Left colon (tissue), 2 donors: ENCODE measurements around the gene CDK8. TPM values are rescaled to one million over a fixed set of nuclear protein-coding genes. Genes with fewer than 3 reads are reported as not detected.
A peak's percentile ranks its signal among the peaks of the same experiment; 100 is the strongest.

Source experiments
- ATAC-seq: fragments of 200-7000 bp; cut with Tn5 transposase; one replicate; pipeline ENCODE4 v1.9.1; 2020; ENCODE audit warnings: mild to moderate bottlenecking, moderate library complexity
- DNase-seq, 2 donors: peaks; one replicate each; pipeline ENCODE4 v3.0.0-alpha.2; 2020
- intact Hi-C, 2 donors: fragments of 100-400 bp; cut with DNase I in 1 of 2; cut with micrococcal nuclease in 1 of 2; formaldehyde crosslinking; loops; one replicate each; pipeline versions ENCODE4 v1.11.2 to v1.14.0; 2022; cut with DNase I, micrococcal nuclease
- total RNA-seq, 2 donors: library from RNA; stranded (reverse); fragmentation: NEBNext Ultra II Directional; extraction: Animal tissue kit (Norgen Biotek cat#: 25700); gene quantifications; one replicate each; pipeline ENCODE4 v1.2.1, GENCODE V29; 2021
- donor health status: DM: no; HTN: no; CAD: no.
- donor health status: DM: yes; HTN: yes; CAD: no.

The CDK8 gene
- total RNA-seq, 2 donors from 2014 or later: 16.5 to 23.0 TPM

DNA sequence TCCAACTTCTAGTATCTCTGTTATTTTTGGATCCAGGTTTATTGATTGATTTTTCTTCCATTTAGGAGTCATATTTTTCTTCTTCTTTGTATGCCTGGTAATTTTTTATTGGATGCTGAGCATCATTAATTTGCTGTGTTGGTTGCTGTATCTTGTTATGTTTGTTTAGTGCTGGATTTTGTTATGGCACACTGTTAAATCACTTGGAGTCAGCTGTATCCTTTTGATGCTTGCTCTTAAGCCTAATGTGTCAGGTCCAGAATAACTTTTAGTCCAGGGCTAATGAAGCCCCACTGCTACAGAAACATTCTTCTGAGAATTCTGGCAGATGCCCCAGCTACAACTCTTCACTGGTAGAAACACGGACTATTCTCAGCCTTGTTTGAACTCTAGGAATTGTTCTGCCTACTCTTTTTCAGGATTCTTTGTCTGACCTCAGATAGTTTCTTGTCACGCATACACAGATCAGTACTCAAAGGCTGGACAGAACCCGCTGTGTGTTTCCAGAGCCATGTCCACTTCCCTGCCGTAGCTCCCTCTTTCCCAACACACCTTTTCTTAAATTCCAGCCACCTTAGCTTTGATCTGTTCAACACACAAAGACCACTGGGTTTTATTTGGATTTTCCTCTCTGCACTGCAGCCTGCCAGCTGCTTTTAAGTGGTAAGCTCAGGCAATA, 166.5 kb downstream of the CDK8 start:
- intact Hi-C loops: no loop called here
- DNase-seq (no peak), ATAC-seq (no peak)

DNA sequence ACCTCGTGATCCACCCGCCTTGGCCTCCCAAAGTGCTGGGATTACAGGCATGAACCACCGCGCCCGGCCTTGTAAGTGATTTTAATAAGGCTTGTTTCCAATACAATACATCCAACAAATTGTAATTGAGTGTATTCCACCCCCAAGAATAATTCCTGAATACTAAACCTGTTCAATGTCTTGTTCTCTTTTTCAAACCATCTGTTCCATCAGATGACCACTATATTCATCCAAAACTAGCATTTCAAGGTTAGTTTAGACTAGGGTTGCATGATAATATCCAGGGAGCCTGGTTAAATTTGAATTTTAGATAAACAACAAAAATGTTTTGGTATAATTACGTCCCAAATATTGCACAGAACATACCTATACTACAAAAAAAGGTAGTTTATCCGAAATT, 168.1 kb downstream of the CDK8 start:
- intact Hi-C loops: no loop called here
- ATAC-seq (no peak), DNase-seq (no peak)

DNA sequence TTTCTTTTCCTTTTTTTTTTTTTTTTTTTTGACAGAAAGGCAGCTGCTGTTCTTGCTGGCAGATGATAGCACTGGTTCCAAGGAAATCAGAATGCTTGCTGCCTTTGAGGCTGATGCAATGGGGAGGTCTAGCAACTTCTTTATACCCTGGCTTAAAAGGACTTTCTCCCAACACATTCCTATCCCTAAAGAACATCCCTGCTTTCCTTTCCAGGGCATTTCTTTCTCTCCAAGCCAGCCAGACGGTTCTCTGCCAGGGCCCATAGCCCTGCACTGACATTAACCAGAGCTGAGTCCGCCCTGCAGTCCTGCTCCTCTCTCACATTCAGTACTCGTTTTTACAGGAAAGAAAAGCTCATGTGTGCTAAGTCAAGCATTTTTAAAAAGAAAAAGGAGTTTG, 169.7 kb downstream of the CDK8 start:
- DNase-seq (peak in 1 of 2 donors; percentile 69), ATAC-seq (peak; percentile 30)
- intact Hi-C loops: no loop called here

DNA sequence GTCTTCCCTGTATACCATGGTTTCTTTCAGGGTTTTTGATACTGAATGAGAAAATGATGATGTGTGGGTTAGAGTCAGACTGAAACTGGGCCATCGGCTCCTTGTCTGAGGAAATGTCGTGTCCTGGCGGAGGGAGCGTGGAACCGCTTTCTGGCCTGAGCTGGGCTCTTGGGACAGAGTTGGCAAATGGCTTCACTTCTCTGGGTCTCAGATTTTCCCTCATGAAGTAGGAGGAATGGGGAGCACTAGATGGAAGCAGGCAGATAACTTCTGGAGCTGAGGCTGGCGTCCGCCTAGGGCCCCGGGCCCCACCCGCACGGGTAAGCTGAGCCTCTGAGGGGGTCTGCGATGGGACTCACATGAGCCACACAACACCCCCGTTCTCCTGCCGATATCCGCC, 170.3 kb downstream of the CDK8 start:
- no peak for ATAC-seq
- no peak for DNase-seq

DNA sequence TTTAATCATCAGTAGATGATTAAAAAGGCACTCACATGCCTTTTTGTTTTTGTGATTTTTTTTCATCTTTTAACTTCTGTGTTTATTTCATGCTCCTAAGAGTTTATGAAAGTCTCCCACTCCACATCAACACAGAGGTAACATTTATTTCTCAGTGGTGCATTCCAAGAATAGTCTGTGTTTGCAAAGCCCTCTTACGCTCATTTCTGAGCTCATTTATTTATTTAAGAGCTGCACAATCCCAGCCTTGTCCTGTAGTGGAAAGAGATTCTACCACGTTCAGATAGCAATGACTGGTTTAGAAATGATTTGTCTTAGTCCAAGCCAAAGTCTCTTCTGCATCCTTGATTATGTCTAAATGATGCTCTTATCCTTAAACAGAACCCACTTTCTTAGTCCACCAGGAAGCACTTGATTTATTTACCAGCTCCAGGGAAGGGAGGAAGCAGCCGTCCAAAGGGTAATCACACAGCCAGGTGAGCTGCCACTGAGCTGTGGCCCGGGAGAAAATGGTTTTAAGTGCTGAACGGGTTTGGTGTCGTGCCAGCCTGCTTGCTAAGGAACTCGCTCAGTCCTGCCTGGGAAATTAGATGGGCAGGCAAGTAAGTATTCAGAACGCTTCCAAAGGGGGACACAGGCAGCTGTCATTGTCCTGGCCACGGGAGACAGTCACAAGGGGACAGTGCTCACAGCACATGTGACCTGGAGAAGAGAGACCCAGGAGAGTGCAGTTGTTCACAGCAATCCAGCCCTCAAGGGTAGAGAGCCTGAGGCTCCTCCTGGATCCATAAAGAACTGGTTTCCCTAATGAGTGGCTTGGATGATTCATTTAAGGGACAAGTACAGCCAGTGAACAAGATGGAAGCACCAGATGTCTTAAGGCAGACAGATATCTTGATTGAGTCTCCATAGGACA, 171.8 kb downstream of the CDK8 start:
- DNase-seq (peak in 1 of 2 donors; percentile 47), ATAC-seq (peak; percentile 78)
- intact Hi-C loops: no loop called here

More for the DNA sequence above, 170.3 kb downstream of the CDK8 start:
- intact Hi-C loops: no loop called here

DNA sequence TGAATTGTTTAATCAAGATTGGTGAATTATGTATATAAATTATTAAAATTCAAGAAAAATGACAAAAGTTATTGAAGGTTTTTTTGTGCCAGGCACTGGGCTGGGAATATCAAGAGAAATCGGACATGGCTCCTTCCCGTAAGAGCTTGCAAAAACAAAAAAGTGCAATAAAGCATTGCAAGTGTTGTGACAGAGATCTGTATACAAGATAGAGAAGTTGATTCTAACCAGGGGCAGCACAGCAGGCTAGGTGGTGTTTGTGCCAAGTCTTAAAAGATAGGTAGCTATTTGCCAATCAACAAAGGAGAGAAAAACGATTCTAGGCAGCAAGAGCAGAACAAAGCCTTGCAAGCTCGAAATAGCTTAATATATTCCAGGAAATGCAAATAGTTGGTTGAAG, 179.8 kb downstream of the CDK8 start:
- DNase-seq (no peak), ATAC-seq (no peak)
- intact Hi-C loops: no loop called here

DNA sequence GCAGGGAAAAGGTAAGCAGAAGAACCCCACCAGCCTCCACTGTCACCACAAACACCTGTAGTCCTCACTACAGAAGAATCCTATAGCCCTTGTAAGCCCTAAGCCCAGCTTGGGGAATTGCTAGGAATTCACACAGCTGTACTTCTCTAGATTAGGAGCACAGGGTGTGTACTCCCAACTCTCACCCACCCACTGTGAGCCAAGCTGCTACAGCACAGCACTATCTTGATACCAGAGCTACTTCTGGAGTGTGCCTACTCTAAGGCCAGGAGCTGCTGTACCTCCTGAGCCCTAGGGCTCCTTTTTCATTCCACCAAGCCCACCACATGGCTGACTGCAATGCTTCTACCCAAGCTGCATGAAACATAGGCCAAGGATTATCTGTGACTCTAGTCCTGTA, 181.2 kb downstream of the CDK8 start:
- intact Hi-C loops: no loop called here
- ATAC-seq: no peak
- DNase-seq: no peak

DNA sequence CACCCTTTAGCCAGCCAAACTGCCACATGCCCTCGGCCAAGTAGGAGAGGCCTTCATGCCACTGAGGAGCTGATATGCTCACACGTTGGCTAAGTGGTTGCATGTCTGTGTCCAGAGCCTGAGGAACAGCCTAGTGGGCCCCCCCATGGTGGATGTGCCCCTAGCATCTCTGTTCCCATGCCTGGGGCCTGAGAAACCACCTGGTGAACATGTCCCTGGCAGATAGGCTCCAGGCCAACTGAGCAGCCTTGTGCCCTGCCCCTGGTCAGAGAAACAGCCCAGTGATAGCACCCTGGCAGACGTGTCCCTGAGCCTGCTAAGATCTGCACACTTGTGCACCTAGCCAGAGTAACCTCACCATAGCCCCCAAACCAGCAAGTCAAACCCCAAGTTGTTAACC, 181.7 kb downstream of the CDK8 start:
- intact Hi-C loops: no loop called here
- ATAC-seq (no peak), DNase-seq (no peak)

DNA sequence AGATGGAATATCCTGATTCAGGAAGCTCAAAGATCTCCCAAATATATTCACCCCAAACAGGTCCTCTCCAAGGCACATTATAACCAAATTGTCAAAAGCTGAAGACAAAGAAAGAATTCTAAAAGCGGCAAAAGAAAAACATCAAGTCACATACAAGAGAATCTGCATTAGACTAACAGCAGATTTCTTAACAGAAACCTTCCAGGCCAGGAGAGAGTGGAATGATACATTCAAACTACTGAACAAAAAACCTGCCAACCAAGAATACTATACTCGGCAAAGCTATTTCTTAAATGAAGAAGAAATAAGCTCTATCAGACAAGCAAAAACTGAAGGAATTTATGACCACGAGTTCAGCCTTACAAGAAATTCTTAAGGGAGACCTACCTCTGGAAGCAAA, 183.0 kb downstream of the CDK8 start:
- DNase-seq (no peak), ATAC-seq (no peak)
- intact Hi-C loops: no loop called here

DNA sequence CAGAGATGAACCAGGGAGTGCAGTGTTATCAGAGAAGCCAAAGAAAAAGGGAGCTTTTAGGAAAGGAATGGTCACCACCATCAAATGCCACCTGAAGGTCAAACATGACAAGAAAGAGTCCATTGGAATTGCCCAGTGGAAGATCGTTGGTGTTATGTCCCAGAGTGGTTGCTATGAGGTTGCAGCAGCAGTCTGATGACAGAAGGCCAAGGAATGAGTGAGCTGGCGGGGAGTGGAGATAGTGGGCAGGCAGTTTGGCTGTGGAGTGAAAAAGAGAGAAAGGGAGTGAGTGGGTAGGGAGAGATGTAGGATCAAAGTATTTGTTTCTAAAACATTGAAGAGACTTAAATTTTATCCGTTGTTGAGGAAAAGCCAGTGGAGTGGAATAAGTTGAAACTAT, 186.2 kb downstream of the CDK8 start:
- DNase-seq (no peak), ATAC-seq (no peak)
- intact Hi-C loops: no loop called here

DNA sequence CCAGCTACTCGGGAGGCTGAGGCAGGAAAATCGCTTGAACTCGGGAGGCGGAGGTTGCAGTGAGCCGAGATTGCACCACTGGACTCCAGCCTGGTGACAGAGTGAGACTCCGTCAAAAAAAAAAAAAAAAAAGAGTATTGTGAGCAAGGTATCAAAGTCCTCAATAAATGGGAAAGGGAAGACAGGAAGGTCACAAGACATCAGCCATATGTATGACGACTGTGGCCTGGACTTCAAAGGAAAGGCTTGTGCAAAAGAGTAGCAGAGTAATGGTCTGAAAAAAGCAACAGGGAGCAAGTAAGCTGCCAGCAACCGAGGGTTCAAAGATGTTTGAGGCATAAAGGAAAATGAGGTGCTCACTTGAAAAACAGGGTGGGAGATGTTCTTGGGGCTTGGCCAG, 187.5 kb downstream of the CDK8 start:
- ATAC-seq (no peak), DNase-seq (no peak)
- intact Hi-C loops: no loop called here

DNA sequence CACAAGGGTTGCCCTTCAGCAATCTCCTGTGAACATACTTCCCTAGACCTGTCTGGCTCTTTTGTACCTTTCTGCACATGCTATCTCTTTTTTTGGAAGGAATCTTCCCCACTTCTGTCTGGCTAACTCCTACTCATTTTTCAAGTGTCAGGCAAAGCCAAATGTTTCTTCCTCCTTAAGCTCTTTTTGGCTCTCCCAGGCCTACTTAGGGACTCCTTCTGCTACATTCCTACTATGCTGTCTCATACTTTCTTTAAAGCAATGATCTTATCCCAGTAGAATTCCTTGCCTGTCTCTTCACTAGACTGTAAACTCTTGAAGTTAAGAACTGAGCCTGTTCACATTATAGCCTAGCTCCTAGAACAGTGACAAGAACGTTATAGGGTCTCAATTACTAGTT, 188.6 kb downstream of the CDK8 start:
- no peak for DNase-seq
- intact Hi-C loops: no loop called here
- no peak for ATAC-seq

DNA sequence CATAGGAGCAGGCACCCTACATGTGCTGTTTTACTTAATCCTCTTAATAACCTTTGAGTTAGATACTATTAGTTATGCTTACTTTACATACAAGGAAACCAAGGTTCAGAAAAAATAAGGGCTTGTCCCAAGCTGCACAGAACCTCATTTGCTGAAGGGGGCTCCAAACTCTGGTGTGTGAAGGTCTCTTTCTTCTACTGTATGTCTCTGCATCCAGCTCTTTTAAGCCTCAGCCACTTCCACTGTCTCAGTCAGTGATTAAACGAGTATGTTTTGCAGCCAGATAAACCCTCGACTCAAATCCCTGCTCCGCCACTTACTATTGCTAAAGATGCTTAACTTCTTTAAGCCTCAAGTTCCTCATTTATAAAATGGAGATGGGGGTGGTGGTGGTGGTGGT, 191.2 kb downstream of the CDK8 start:
- no peak for DNase-seq
- ATAC-seq: no peak
- intact Hi-C loops: no loop called here

DNA sequence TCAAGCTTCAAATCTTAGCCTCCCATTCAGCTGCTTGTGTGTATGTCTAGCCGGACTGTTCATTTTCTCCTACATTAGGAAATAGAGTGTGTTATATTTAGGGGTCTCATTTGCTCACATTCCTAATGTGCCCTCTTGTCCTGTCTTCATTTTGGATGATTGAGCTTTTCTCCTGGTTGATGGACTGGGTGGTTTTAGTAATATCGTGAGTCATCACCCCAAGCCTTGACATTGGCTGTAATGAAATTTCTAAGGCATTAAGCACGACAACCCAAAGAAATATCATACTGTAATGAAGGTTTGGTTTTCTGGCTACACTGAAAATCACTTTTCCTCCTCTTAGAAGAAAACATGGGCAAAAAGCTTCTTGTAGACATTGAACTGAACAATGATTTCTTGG, 192.8 kb downstream of the CDK8 start:
- intact Hi-C loops: no loop called here
- ATAC-seq (no peak), DNase-seq (no peak)

DNA sequence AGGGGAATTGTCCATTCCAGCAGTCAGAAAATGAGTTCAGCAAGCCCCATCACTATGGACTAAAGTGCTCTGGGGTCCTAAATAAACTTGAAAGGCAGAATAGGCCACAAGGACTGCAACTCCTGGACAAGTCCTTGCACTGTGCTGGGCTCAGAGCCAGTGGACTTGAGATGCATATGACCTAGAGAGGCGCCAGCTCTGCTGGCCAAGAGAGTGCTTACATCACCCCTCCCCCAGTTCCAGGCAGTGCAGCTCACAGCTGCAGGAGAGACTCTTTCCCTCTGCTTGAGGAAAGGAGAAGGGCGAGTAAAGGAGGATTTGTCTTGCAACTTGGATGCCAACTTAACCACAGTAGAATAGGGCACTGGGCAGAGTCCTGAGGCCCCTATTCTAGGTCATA, 194.1 kb downstream of the CDK8 start:
- intact Hi-C loops: no loop called here
- DNase-seq: no peak
- ATAC-seq: no peak

DNA sequence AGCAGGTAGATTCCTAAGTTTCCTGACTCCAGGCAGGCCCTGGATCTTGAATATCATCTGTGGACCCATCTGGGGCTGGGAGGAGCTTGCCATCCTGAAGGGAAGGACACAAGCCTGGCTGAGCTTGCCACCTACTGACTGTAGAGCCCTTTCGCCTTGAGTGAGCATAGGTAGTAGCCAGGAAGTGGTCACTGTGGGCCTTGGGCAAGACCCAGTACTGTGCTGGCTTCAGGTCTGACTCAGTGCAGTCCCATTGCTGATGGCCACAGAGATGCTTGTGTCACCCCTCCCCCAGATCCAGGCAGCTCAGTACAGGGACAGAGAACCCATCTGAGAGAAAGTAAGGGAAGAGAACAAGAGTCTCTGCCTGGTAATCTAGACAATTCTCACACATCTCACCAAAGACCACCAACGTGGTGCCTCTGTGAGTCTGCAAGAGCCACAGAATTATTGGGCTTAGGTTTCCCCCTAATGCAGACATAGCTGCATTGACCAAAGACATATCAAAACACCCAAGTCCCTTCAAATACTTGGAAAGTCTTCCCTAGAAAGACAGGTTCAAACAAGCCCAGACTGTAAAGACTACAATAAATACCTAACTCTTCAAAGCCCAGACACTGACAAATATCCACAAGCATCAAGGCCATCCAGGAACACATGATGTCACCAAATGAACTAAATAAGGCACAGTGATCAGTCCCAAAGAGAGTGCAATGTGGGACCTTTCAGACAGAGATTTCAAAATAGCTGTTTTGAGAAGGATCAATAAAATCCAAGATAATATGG, 195.3 kb downstream of the CDK8 start:
- ATAC-seq (no peak), DNase-seq (no peak)
- intact Hi-C loops: no loop called here
